H1 (cell line): ENCODE measurements around the gene TPD52L2. TPM values are rescaled to one million over a fixed set of nuclear protein-coding genes. Genes with fewer than 3 reads are reported as not detected.

ENCODE experiments used
- KDM5A ChIP-seq: fragments of 200-600 bp; IDR thresholded peaks from 2 replicates; pipeline ENCODE4 v1.7.1; 2012; ENCODE audit warnings: mild to moderate bottlenecking, low read length, inconsistent platforms, mixed read lengths
- SRF ChIP-seq: IDR thresholded peaks from 2 replicates; pipeline ENCODE4 v1.6.1; 2011; ENCODE audit warnings: mild to moderate bottlenecking, low read depth, low read length, moderate library complexity
- polyA plus RNA-seq, 7 experiments: library from polyadenylated mRNA; depleted of rRNA in 3 of 7; stranded (reverse) in 5 of 7; unstranded in 2 of 7; fragments of >200 nt in 5 of 7; fragments of 200-250 nt in 2 of 7; gene quantifications; 1 replicate in 5 of 7; 2 replicates in 1 of 7; 4 replicates in 1 of 7; pipeline versions ENCODE4 v1.2.1 to v1.2.3, GENCODE V29; 2011 to 2013; ENCODE audit warnings: missing spikeins in 2 of 7, mixed read lengths in 2 of 7
- total RNA-seq: library from RNA; stranded (reverse); fragmentation: NEBNext Ultra II Directional; extraction: Animal tissue kit (Norgen Biotek cat#: 25700); gene quantifications from 2 replicates; pipeline ENCODE4 v1.2.1, GENCODE V29; 2021
- TF ChIP-seq, protein P1 (sequence below), 3 experiments: IDR thresholded peaks; 1 replicate in 2 of 3; 2 replicates in 1 of 3; pipeline versions ENCODE4 v1.5.1 to v1.6.1; 2011; ENCODE audit warnings: low read length in 3 of 3, mild to moderate bottlenecking in 3 of 3, inconsistent platforms in 2 of 3, low read depth in 1 of 3, moderate library complexity in 1 of 3; ENCODE audit not compliant: insufficient read depth in 1 of 3; ENCODE audit errors: control extremely low read depth in 1 of 3

The TPD52L2 gene
- total and polyA plus RNA-seq, 2 of the 8 experiments (the other 6 are each of a cell fraction or from before 2014, with no cell fraction given), result 77.1 to 80.2 TPM

DNA sequence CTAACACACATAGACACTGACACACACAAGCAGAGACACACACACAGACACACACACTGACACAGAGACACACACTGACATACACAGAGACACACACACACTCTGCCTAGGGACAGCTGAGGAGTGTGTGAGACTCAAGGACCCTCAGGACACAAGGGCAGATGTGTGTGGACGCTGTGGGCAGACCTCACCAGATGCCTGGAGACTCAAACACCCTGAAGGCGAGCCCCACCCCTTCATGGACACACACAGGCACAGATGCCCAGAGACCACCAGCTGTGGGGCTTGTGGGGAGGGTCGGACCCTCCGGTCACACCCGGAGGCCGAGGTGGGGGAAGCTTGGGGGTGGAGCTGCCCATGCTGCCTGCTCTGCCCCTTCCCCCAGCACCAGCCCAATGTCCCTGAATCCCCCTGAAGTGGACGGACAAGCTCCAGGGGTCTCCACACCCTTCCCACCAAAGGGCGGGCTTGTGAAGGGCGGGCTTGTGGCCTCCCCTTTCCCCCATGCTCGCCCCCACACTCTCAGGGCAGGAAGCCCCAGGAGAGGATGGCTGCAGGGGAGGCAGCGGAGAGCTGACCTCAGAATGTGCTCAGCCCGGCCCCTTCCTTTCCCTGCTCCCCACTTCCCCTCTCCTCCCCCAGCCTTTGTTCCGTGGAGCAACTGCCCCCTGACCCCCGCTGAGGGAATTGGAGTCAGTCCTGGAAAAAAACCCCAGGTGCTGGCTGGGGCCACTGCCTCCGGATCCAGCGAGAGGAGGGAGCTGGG lies 17.6 kb upstream of the TPD52L2 start (continued):
- no peak for TF ChIP-seq KDM5A
- TF ChIP-seq, protein P1, sequence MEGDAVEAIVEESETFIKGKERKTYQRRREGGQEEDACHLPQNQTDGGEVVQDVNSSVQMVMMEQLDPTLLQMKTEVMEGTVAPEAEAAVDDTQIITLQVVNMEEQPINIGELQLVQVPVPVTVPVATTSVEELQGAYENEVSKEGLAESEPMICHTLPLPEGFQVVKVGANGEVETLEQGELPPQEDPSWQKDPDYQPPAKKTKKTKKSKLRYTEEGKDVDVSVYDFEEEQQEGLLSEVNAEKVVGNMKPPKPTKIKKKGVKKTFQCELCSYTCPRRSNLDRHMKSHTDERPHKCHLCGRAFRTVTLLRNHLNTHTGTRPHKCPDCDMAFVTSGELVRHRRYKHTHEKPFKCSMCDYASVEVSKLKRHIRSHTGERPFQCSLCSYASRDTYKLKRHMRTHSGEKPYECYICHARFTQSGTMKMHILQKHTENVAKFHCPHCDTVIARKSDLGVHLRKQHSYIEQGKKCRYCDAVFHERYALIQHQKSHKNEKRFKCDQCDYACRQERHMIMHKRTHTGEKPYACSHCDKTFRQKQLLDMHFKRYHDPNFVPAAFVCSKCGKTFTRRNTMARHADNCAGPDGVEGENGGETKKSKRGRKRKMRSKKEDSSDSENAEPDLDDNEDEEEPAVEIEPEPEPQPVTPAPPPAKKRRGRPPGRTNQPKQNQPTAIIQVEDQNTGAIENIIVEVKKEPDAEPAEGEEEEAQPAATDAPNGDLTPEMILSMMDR (IDR thresholded peaks at IDR 0.05; ENCODE audit: control extremely low read depth in 1 of 3, insufficient read depth in 1 of 3, low read depth in 1 of 3, low read length in 3 of 3), result no peak
- TF ChIP-seq SRF, result no peak
